GM12878 (cell line): ENCODE results near the gene LYG1. TPM values are rescaled to one million over a fixed set of nuclear protein-coding genes. Genes with fewer than 3 reads are reported as not detected.

Experiments used
- CEBPB ChIP-seq, 2 experiments: fragments of 150-350 bp in 1 of 2; IDR thresholded peaks; 2 replicates each; pipeline ENCODE4 v1.6.1; 2012 to 2014; ENCODE audit warnings: low read depth in 2 of 2, low read length in 2 of 2, borderline replicate concordance in 1 of 2, inconsistent platforms in 1 of 2
- CHD1 ChIP-seq: IDR thresholded peaks from 2 replicates; pipeline ENCODE4 v1.6.1; 2012; ENCODE audit warnings: low read depth, low read length, improper control_type of control experiment
- CREM ChIP-seq: IDR thresholded peaks from 2 replicates; pipeline ENCODE4 v1.6.1; 2014; ENCODE audit warnings: antibody characterized with exemption, low read depth
- DPF2 ChIP-seq: fragments of 450-650 bp; IDR thresholded peaks from 2 replicates; pipeline ENCODE4 v1.6.1; 2017; ENCODE audit warnings: mild to moderate bottlenecking
- EED ChIP-seq: sonication (generic); IDR thresholded peaks from 2 replicates; pipeline ENCODE4 v1.6.1; 2016; ENCODE audit warnings: antibody characterized with exemption, low read depth
- EGR1 ChIP-seq, 2 experiments: IDR thresholded peaks; 1 replicate in 1 of 2; 2 replicates in 1 of 2; pipeline ENCODE4 v1.6.1; 2011 to 2012; ENCODE audit warnings: low read depth in 2 of 2, low read length in 2 of 2, borderline replicate concordance in 1 of 2, mild to moderate bottlenecking in 1 of 2, moderate library complexity in 1 of 2
- FOXK2 ChIP-seq: fragments of 450-650 bp; IDR thresholded peaks from 2 replicates; pipeline ENCODE4 v1.6.1; 2017; ENCODE audit warnings: mild to moderate bottlenecking, moderate library complexity
- GATAD2B ChIP-seq: fragments of 450-650 bp; conservative IDR thresholded peaks from 2 replicates; pipeline ENCODE4 v1.6.1; 2017; ENCODE audit warnings: low read depth, mild to moderate bottlenecking, moderate library complexity
- HCFC1 ChIP-seq: fragments of 150-350 bp; IDR thresholded peaks from 2 replicates; pipeline ENCODE4 v1.6.1; 2014; ENCODE audit warnings: low read length
- HDAC2 ChIP-seq: fragments of 200-600 bp; sonication (generic); IDR thresholded peaks from 2 replicates; pipeline ENCODE4 v1.6.1; 2017
- IKZF1 ChIP-seq: fragments of 450-650 bp; conservative IDR thresholded peaks from 2 replicates; pipeline ENCODE4 v1.6.1; 2017; ENCODE audit warnings: antibody characterized with exemption, mild to moderate bottlenecking
- LARP7 ChIP-seq: fragments of 450-650 bp; IDR thresholded peaks from 2 replicates; pipeline ENCODE4 v1.6.1; 2017; ENCODE audit warnings: mild to moderate bottlenecking
- MXI1 ChIP-seq: fragments of 150-350 bp; IDR thresholded peaks from 2 replicates; pipeline ENCODE4 v1.6.1; 2011; ENCODE audit warnings: low read depth, mild to moderate bottlenecking, inconsistent platforms, low read length, improper control_type of control experiment
- NFIC ChIP-seq: IDR thresholded peaks from 2 replicates; pipeline ENCODE4 v1.6.1; 2012; ENCODE audit warnings: low read depth, mild to moderate bottlenecking, inconsistent platforms, low read length, moderate library complexity
- NR2C1 ChIP-seq: fragments of 450-650 bp; IDR thresholded peaks from 2 replicates; pipeline ENCODE4 v1.6.1; 2017; ENCODE audit warnings: antibody characterized with exemption, mild to moderate bottlenecking, moderate library complexity
- NRF1 ChIP-seq: conservative IDR thresholded peaks from 2 replicates; pipeline ENCODE4 v1.6.1; 2011; ENCODE audit warnings: mild to moderate bottlenecking, low read depth, low read length, improper control_type of control experiment
- PAX5 ChIP-seq: IDR thresholded peaks from 2 replicates; pipeline ENCODE4 v1.6.1; 2011; ENCODE audit warnings: low read depth, low read length, borderline replicate concordance
- POLR2AphosphoS2 ChIP-seq: IDR thresholded peaks from 2 replicates; pipeline ENCODE4 v1.6.1; 2011; ENCODE audit warnings: low read depth, mild to moderate bottlenecking, low read length, improper control_type of control experiment, moderate library complexity
- RB1 ChIP-seq: fragments of 450-650 bp; formaldehyde crosslinking; IDR thresholded peaks from 2 replicates; pipeline ENCODE4 v1.6.1; 2017; ENCODE audit warnings: mild to moderate bottlenecking, borderline replicate concordance
- RFX5 ChIP-seq: IDR thresholded peaks from 2 replicates; pipeline ENCODE4 v1.6.1; 2011; ENCODE audit warnings: low read depth, low read length, improper control_type of control experiment
- ZNF207 ChIP-seq: fragments of 450-650 bp; IDR thresholded peaks from 2 replicates; pipeline ENCODE4 v1.6.1; 2014; ENCODE audit warnings: antibody characterized with exemption, mild to moderate bottlenecking, borderline replicate concordance
- ZNF384 ChIP-seq: IDR thresholded peaks from 2 replicates; pipeline ENCODE4 v1.6.1; 2012; ENCODE audit warnings: low read depth, mild to moderate bottlenecking, low read length, improper control_type of control experiment, borderline replicate concordance
- ZNF622 ChIP-seq: fragments of 450-650 bp; IDR thresholded peaks from 2 replicates; pipeline ENCODE4 v1.6.1; 2017; ENCODE audit warnings: mild to moderate bottlenecking, inconsistent platforms
- polyA plus RNA-seq, 11 experiments: library from polyadenylated mRNA; depleted of rRNA in 4 of 11; unstranded in 6 of 11; stranded (reverse) in 5 of 11; fragments of >200 nt; fragmentation: Nextera tagmentation in 4 of 11; fragmentation: Illumina TruSeq in 1 of 11; extraction: Ambion mirVana in 4 of 11; extraction: Trizol in 1 of 11; gene quantifications; 1 replicate in 1 of 11; 2 replicates in 10 of 11; pipeline versions ENCODE4 v1.2.1 to v1.2.3, GENCODE V29; 2011 to 2016; ENCODE audit warnings: inconsistent platforms in 2 of 11, missing spikeins in 2 of 11, low read depth in 1 of 11
- total RNA-seq, 4 experiments: library from RNA; depleted of rRNA in 3 of 4; stranded (reverse); fragments of >200 nt in 3 of 4; fragmentation: Illumina TruSeq in 1 of 4; extraction: Trizol in 1 of 4; gene quantifications; 2 replicates each; pipeline versions ENCODE4 v1.2.1 to v1.2.3, GENCODE V29; 2013 to 2021
- TF ChIP-seq, protein P1 (sequence below): fragments of 450-650 bp; IDR thresholded peaks from 2 replicates; pipeline ENCODE4 v1.6.1; 2018; ENCODE audit warnings: borderline replicate concordance, mild to moderate bottlenecking; ENCODE audit not compliant: partially characterized antibody
- TF ChIP-seq, protein P2 (sequence below): fragments of 450-650 bp; formaldehyde crosslinking; IDR thresholded peaks from 2 replicates; pipeline ENCODE4 v1.4.0; 2022; ENCODE audit warnings: mild to moderate bottlenecking, moderate library complexity

Gene LYG1
- total and polyA plus RNA-seq, 10 of the 15 experiments (the other 5 are each of a cell fraction or from before 2014, with no cell fraction given): 0.27 to 1.3 (median 0.79) TPM; not detected in 1

DNA sequence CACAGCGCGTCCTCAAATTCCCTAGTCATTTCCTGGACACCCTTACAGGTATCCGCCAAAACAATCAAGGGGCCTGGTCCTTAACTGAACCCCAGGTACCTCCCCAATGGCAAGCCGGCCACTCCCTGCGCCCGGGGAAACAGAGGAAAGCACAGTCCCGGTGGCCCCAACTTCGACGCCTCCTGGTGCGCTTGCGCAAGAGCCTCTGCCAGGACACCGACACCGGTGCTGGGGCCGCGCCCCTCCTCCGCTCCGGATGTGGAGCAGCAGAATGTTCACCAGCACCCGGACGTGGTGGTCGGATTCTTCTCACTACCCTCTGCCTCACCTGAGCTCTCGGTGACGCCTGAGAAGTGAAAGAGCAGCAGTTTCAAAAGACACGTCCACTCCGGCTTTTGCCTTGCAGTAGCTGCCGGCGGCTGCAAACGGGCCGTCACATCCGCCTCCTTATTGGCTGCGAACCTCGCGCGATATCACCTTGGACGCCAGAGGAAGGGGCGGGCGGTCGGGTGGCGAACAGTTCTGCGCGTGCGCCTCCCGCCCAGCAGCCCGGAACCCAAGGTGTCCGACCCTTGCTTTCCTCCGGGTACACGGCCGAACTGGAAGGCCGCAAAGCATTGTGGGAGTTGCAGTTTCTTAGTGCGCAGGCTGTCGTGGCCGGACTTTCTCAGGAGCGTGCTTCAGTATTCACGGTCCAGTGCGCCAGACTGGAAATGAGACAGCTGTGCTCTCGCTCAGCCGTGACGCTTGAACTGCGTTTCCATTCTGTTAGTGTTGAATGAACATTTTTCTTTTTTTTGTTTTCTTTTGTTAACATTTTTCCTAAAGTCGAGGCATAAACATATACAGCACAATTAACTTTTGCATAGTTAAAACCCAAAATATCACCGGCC lies 35.2 kb upstream of the LYG1 start, which contains the start of gene TXNDC9 (continued):
- TF ChIP-seq, protein P1, sequence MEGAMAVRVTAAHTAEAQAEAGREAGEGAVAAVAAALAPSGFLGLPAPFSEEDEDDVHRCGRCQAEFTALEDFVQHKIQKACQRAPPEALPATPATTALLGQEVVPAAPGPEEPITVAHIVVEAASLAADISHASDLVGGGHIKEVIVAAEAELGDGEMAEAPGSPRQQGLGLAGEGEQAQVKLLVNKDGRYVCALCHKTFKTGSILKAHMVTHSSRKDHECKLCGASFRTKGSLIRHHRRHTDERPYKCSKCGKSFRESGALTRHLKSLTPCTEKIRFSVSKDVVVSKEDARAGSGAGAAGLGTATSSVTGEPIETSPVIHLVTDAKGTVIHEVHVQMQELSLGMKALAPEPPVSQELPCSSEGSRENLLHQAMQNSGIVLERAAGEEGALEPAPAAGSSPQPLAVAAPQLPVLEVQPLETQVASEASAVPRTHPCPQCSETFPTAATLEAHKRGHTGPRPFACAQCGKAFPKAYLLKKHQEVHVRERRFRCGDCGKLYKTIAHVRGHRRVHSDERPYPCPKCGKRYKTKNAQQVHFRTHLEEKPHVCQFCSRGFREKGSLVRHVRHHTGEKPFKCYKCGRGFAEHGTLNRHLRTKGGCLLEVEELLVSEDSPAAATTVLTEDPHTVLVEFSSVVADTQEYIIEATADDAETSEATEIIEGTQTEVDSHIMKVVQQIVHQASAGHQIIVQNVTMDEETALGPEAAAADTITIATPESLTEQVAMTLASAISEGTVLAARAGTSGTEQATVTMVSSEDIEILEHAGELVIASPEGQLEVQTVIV: peak; percentile 52
- TF ChIP-seq ZNF384 (no peak), IKZF1 (peak; percentile 99), ZNF207 (peak; percentile 93; the same call in 1 of the 2 replicates), LARP7 (peak; percentile 70; the same call in 1 of the 2 replicates), NRF1 (peak; percentile 83), RFX5 (peak; percentile 53; the same call in 1 of the 2 replicates), HCFC1 (peak; percentile 99), NR2C1 (peak; percentile 81), POLR2AphosphoS2 (peak; percentile 90), EED (0 out of 2 replicates have a peak, but pooled peaks have one; percentile 8), EGR1 (IDR thresholded peaks at IDR 0.05; ENCODE audit: borderline replicate concordance in 1 of 2, low read depth in 2 of 2, low read length in 2 of 2) (peak; percentile 2 to 28; a peak in 1 of 3 replicates), CEBPB (IDR thresholded peaks at IDR 0.05; ENCODE audit: borderline replicate concordance in 1 of 2, low read depth in 2 of 2, low read length in 2 of 2) (0 out of 4 replicates have a peak, but pooled peaks of 1 of the 2 experiments have one; percentile 35), HDAC2 (no peak; the same call in 1 of the 2 replicates), PAX5 (peak; percentile 100), CREM (peak; percentile 94), DPF2 (peak; percentile 63), FOXK2 (peak; percentile 51), CHD1 (no peak), MXI1 (peak; percentile 87), RB1 (peak; percentile 48; the same call in 1 of the 2 replicates), NFIC (peak; percentile 72; the same call in 1 of the 2 replicates), GATAD2B (no peak), ZNF622 (no peak)
- TF ChIP-seq, protein P2, sequence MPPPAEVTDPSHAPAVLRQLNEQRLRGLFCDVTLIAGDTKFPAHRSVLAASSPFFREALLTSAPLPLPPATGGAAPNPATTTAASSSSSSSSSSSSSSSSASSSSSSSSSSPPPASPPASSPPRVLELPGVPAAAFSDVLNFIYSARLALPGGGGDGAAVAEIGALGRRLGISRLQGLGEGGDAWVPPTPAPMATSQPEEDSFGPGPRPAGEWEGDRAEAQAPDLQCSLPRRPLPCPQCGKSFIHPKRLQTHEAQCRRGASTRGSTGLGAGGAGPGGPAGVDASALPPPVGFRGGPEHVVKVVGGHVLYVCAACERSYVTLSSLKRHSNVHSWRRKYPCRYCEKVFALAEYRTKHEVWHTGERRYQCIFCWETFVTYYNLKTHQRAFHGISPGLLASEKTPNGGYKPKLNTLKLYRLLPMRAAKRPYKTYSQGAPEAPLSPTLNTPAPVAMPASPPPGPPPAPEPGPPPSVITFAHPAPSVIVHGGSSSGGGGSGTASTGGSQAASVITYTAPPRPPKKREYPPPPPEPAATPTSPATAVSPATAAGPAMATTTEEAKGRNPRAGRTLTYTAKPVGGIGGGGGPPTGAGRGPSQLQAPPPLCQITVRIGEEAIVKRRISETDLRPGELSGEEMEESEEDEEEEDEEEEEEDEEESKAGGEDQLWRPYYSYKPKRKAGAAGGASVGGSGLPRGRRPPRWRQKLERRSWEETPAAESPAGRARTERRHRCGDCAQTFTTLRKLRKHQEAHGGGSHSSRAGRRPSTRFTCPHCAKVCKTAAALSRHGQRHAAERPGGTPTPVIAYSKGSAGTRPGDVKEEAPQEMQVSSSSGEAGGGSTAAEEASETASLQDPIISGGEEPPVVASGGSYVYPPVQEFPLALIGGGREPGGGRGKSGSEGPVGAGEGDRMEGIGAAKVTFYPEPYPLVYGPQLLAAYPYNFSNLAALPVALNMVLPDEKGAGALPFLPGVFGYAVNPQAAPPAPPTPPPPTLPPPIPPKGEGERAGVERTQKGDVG (CRISPR knock-in tag): no peak
